Esophagus muscularis mucosa (tissue), 4 donors: ENCODE results near the gene FPR2. TPM values are rescaled to one million over a fixed set of nuclear protein-coding genes. Genes with fewer than 3 reads are reported as not detected.

Source experiments
- total RNA-seq, 4 donors: library from RNA; depleted of rRNA; stranded (reverse); fragments of >200 nt; gene quantifications; one replicate each; pipeline versions ENCODE4 v1.1.0 to v1.2.1, GENCODE V29; 2016

FPR2 gene
- total RNA-seq, 4 donors from 2014 or later = 0.29 to 9.1 (median 1.5) TPM; not detected in 1

Other genes starting within 250 kb of the FPR2 start
- 1 to 10 TPM in 3 of 4 donors, under 1 TPM in 1; 0.58 to 6.3 (median 3.5) TPM for gene SIGLEC6, start 229.5 kb upstream of the FPR2 start, total RNA-seq
- gene ZNF175, start 189.9 kb upstream of the FPR2 start, total RNA-seq = 1 to 10 TPM; 3.6 to 5.8 (median 4.9) TPM
- 1 to 10 TPM in 2 of 4 donors, under 1 TPM in 2; 0.52 to 2.0 (median 1.00) TPM for gene SIGLEC5, start 130.8 kb upstream of the FPR2 start, total RNA-seq
- gene SIGLEC14, start 114.4 kb upstream of the FPR2 start, total RNA-seq = 1 to 10 TPM in 3 of 4 donors, not detected in 1; 2.5 to 9.9 (median 5.0) TPM
- gene SPACA6, start 67.8 kb upstream of the FPR2 start, total RNA-seq = 10 to 100 TPM; 11.8 to 37.8 (median 17.4) TPM
- gene HAS1, start 37.2 kb upstream of the FPR2 start, total RNA-seq = 10 to 100 TPM in 1 of 4 donors, 1 to 10 TPM in 1, under 1 TPM in 2; under 0.01 to 28.8 (median 1.3) TPM
- gene FPR1, start 9.3 kb upstream of the FPR2 start, total RNA-seq = 10 to 100 TPM in 2 of 4 donors, 1 to 10 TPM in 2; 3.7 to 38.9 (median 7.7) TPM
- 1 to 10 TPM; 4.0 to 9.9 (median 6.8) TPM for gene FPR3, start 34.0 kb downstream of the FPR2 start, total RNA-seq
- gene ZNF577, start 126.8 kb downstream of the FPR2 start, total RNA-seq = 10 to 100 TPM in 3 of 4 donors, 1 to 10 TPM in 1; 8.4 to 29.1 (median 11.5) TPM
- 10 to 100 TPM in 3 of 4 donors, 1 to 10 TPM in 1; 9.1 to 15.0 (median 13.6) TPM for gene ZNF649, start 143.8 kb downstream of the FPR2 start, total RNA-seq
- gene ZNF613, start 166.3 kb downstream of the FPR2 start, total RNA-seq = 1 to 10 TPM; 4.2 to 8.3 (median 5.5) TPM
- 10 to 100 TPM in 3 of 4 donors, 1 to 10 TPM in 1; 9.2 to 14.6 (median 12.7) TPM for gene ZNF350, start 225.7 kb downstream of the FPR2 start, total RNA-seq
- 10 to 100 TPM; 13.4 to 17.6 (median 15.2) TPM for gene ZNF615, start 247.0 kb downstream of the FPR2 start, total RNA-seq